Activated T-cell treated with anti-CD3 and anti-CD28 coated beads, Interleukin-2, amount 50 U/mL, for 4 hours (primary cell): ENCODE results near the gene HIKESHI. TPM values are rescaled to one million over a fixed set of nuclear protein-coding genes. Genes with fewer than 3 reads are reported as not detected.
"Not testable (repeated sequence)": the region's sequence is repeated elsewhere in the genome, so short reads cannot be mapped to it uniquely, and the experiment has no call there.

Source experiments
- ATAC-seq, 2 donors: fragments of 200-7000 bp; cut with Tn5 transposase; one replicate each; pipeline ENCODE4 v1.10.0; 2021
- DNase-seq: peaks from one replicate; pipeline ENCODE4 v3.0.0-alpha.2; 2020
- H3K27me3 Mint-ChIP-seq: one replicate; pipeline ENCODE4 v1.8.0; 2021; ENCODE audit warnings: low read depth, mixed read lengths
- H3K36me3 Mint-ChIP-seq: one replicate; pipeline ENCODE4 v1.8.0; 2022; ENCODE audit warnings: mixed read lengths; ENCODE audit not compliant: insufficient read depth
- H3K4me1 Mint-ChIP-seq: one replicate; pipeline ENCODE4 v1.8.0; 2021; ENCODE audit warnings: low read depth, mixed read lengths
- H3K4me3 Mint-ChIP-seq: one replicate; pipeline ENCODE4 v1.8.0; 2021; ENCODE audit warnings: mild to moderate bottlenecking, moderate library complexity, mixed read lengths
- H3K9me3 Mint-ChIP-seq: one replicate; pipeline ENCODE4 v1.8.0; 2021; ENCODE audit warnings: mixed read lengths
- total RNA-seq, 3 donors: library from RNA; stranded (reverse); gene quantifications; one replicate each; pipeline ENCODE4 v1.2.1, GENCODE V29; 2021

HIKESHI gene
- total RNA-seq, 3 donors from 2014 or later = 38.5 to 43.4 (median 39.7) TPM

GRCh38 chr11:86335131-86335767 lies 33.2 kb downstream of the HIKESHI start:
- H3K4me1 Mint-ChIP-seq = no peaks in the 10 kb centered on the region
- peaks cover 56% of the 10 kb centered on the region for H3K36me3 Mint-ChIP-seq
- H3K9me3 Mint-ChIP-seq = peaks cover 6% of the 10 kb centered on the region
- no peak overlapping the region for H3K4me3 Mint-ChIP-seq
- H3K27me3 Mint-ChIP-seq = no peaks in the 10 kb centered on the region
- DNase-seq (no peak), ATAC-seq (no peak)

DNA sequence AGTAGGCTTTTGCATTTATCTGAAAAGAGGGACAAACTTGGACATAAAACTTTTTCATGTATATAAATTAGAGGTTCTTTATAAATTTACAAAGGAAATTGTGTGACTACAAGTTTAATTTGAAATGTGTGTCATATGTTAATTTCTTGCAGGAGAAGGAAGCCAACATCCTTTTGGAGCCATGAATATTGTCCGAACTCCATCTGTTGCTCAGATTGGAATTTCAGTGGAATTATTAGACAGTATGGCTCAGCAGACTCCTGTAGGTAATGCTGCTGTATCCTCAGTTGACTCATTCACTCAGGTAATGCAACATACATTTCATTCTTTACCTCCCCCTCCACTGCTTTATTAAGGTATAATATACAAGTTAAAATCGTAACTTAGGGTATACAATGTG lies 35.2 kb downstream of the HIKESHI start:
- no peak for ATAC-seq
- H3K36me3 Mint-ChIP-seq = peaks cover 58% of the 10 kb centered on the region
- H3K4me3 Mint-ChIP-seq = no peak overlapping the region
- H3K27me3 Mint-ChIP-seq = no peaks in the 10 kb centered on the region
- DNase-seq = no peak
- peaks cover 6% of the 10 kb centered on the region for H3K9me3 Mint-ChIP-seq
- H3K4me1 Mint-ChIP-seq = peaks cover 8% of the 10 kb centered on the region

- ATAC-seq = no peak
- no peak overlapping the region for H3K4me3 Mint-ChIP-seq
- peaks cover 41% of the 10 kb centered on the region for H3K36me3 Mint-ChIP-seq
Measured at GRCh38 chr11:86341382-86341781, 39.3 kb downstream of the HIKESHI start.

DNA sequence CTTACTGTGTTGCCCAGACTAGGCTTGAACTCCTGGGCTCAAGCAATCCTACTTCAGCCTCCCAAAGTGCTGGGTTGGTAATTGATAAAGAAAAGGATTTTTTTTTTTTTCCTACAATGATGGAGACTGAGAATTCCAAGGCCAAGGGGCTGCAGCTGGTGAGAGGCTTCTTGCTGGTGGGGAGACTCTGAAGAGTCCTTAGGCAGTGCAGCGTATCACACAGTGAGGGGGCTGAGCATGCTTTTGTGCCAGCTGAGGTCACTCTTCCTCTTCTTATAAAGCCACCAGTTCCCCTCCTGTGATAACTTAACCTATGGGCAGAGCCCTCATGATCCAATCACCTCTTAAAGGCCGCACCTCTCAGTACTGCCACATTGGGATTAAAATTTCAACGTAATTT lies 44.5 kb downstream of the HIKESHI start:
- peaks cover 13% of the 10 kb centered on the region for H3K4me1 Mint-ChIP-seq
- no peak overlapping the region for H3K4me3 Mint-ChIP-seq
- ATAC-seq (no peak), DNase-seq (no peak)
- H3K27me3 Mint-ChIP-seq = no peaks in the 10 kb centered on the region
- no peaks in the 10 kb centered on the region for H3K9me3 Mint-ChIP-seq
- peaks cover 13% of the 10 kb centered on the region for H3K36me3 Mint-ChIP-seq

More at GRCh38 chr11:86341382-86341781, 39.3 kb downstream of the HIKESHI start:
- no peaks in the 10 kb centered on the region for H3K27me3 Mint-ChIP-seq
- no peak for DNase-seq
- H3K4me1 Mint-ChIP-seq = peaks cover 16% of the 10 kb centered on the region
- H3K9me3 Mint-ChIP-seq = no peaks in the 10 kb centered on the region

DNA sequence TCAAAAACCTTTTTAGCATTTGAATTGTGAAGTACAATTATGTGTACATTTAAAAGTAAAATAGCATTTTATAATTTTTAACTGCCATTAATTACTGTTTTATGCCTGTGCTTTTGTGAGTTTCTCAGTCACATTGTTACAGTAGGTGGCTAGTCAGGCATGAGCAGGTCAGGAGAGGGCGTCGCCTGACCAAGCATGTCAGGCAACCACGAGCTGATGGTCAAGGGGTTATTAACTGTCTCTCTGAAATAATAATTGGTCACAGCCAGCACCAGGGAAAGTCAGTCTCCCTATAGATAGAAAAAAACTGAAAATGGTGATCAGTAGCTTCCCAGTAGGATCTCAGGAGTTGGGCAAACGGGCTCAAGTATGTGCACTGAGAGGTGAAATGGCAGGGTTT lies 53.2 kb downstream of the HIKESHI start:
- ATAC-seq = no peak
- no peak for DNase-seq
- Mint-ChIP-seq H3K4me1 (no peaks in the 10 kb centered on the region), H3K36me3 (no peaks in the 10 kb centered on the region), H3K27me3 (no peaks in the 10 kb centered on the region), H3K9me3 (no peaks in the 10 kb centered on the region), H3K4me3 (no peak overlapping the region)

GRCh38 chr11:86357412-86357811 lies 55.4 kb downstream of the HIKESHI start:
- H3K36me3 Mint-ChIP-seq, H3K27me3 Mint-ChIP-seq, DNase-seq, H3K4me1 Mint-ChIP-seq, H3K4me3 Mint-ChIP-seq, ATAC-seq, H3K9me3 Mint-ChIP-seq: not testable (repeated sequence)

- peaks cover 6% of the 10 kb centered on the region for H3K9me3 Mint-ChIP-seq
- H3K4me3 Mint-ChIP-seq = no peak overlapping the region
- DNase-seq (no peak), ATAC-seq (no peak)
- H3K27me3 Mint-ChIP-seq = no peaks in the 10 kb centered on the region
- no peaks in the 10 kb centered on the region for H3K4me1 Mint-ChIP-seq
- H3K36me3 Mint-ChIP-seq = no peaks in the 10 kb centered on the region
Measured at GRCh38 chr11:86358720-86359119, 56.7 kb downstream of the HIKESHI start.

- Mint-ChIP-seq H3K4me1 (no peaks in the 10 kb centered on the region), H3K9me3 (peaks cover 11% of the 10 kb centered on the region), H3K27me3 (no peaks in the 10 kb centered on the region), H3K36me3 (no peaks in the 10 kb centered on the region), H3K4me3 (no peak overlapping the region)
- no peak for ATAC-seq
- no peak for DNase-seq
Measured at GRCh38 chr11:86360775-86361395, 58.8 kb downstream of the HIKESHI start.

DNA sequence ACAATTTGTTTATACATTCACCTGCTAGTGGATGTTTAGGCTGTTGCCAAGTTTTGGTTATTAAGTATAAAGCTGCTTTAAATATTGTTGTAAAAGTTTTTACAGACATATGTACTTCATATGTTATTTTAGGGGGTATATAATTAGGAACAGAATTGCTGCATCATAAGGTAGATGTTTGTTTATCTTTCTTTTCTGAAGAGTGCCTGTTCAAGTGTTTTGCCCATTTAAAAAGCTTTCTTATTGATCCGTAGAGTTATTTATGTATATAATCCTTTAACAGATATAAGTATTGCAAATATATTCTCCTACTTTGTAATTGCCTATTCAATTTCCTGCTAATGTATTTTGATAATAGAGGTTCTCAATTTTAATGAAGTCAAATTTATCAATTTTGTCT lies 61.4 kb downstream of the HIKESHI start:
- Mint-ChIP-seq H3K4me3 (no peak overlapping the region), H3K27me3 (no peaks in the 10 kb centered on the region), H3K36me3 (no peaks in the 10 kb centered on the region), H3K9me3 (peaks cover 11% of the 10 kb centered on the region), H3K4me1 (no peaks in the 10 kb centered on the region)
- ATAC-seq (no peak), DNase-seq (no peak)

DNA sequence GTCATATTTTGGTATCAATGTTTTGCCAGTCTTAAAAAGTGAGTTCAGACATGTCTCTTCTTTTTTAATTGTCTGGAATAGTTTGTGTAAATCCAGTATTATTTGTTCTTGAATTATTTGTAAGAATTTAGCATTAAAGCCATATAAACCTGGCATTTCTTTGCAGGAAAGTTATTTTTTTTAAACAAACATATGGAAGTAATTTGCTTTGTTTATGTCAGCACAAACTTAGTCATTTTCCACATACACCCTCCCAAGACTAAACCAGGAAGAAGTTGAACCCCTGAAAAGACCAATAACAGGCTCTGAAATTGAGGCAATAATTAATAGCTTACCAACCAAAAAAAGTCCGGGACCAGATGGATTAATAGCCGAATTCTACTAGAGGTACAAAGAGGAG lies 63.5 kb downstream of the HIKESHI start:
- no peaks in the 10 kb centered on the region for H3K27me3 Mint-ChIP-seq
- no peak for ATAC-seq
- H3K36me3 Mint-ChIP-seq = no peaks in the 10 kb centered on the region
- no peak for DNase-seq
- H3K4me3 Mint-ChIP-seq = no peak overlapping the region
- H3K4me1 Mint-ChIP-seq = no peaks in the 10 kb centered on the region
- H3K9me3 Mint-ChIP-seq = peaks cover 11% of the 10 kb centered on the region

- ATAC-seq = no peak
- no peaks in the 10 kb centered on the region for H3K4me1 Mint-ChIP-seq
- H3K27me3 Mint-ChIP-seq = peaks cover 5% of the 10 kb centered on the region
Measured at GRCh38 chr11:86369668-86370067, 67.6 kb downstream of the HIKESHI start.

GRCh38 chr11:86370171-86370570 lies 68.1 kb downstream of the HIKESHI start:
- H3K4me3 Mint-ChIP-seq = no peak overlapping the region
- DNase-seq (no peak), ATAC-seq (no peak)
- H3K36me3 Mint-ChIP-seq = no peaks in the 10 kb centered on the region
- no peaks in the 10 kb centered on the region for H3K9me3 Mint-ChIP-seq
- H3K4me1 Mint-ChIP-seq = no peaks in the 10 kb centered on the region
- H3K27me3 Mint-ChIP-seq = peaks cover 8% of the 10 kb centered on the region

More at GRCh38 chr11:86369668-86370067, 67.6 kb downstream of the HIKESHI start:
- no peak for DNase-seq
- Mint-ChIP-seq H3K36me3 (no peaks in the 10 kb centered on the region), H3K4me3 (no peak overlapping the region), H3K9me3 (no peaks in the 10 kb centered on the region)

- no peaks in the 10 kb centered on the region for H3K36me3 Mint-ChIP-seq
- H3K4me3 Mint-ChIP-seq = no peak overlapping the region
- ATAC-seq (no peak), DNase-seq (no peak)
- peaks cover 3% of the 10 kb centered on the region for H3K9me3 Mint-ChIP-seq
- peaks cover 10% of the 10 kb centered on the region for H3K27me3 Mint-ChIP-seq
- no peaks in the 10 kb centered on the region for H3K4me1 Mint-ChIP-seq
Measured at GRCh38 chr11:86370922-86371594, 69.0 kb downstream of the HIKESHI start.

GRCh38 chr11:86372041-86372440 lies 70.0 kb downstream of the HIKESHI start:
- DNase-seq (no peak), ATAC-seq (no peak)
- no peaks in the 10 kb centered on the region for H3K36me3 Mint-ChIP-seq
- peaks cover 5% of the 10 kb centered on the region for H3K9me3 Mint-ChIP-seq
- no peak overlapping the region for H3K4me3 Mint-ChIP-seq
- H3K4me1 Mint-ChIP-seq = no peaks in the 10 kb centered on the region
- peaks cover 11% of the 10 kb centered on the region for H3K27me3 Mint-ChIP-seq

- H3K9me3 Mint-ChIP-seq = peaks cover 5% of the 10 kb centered on the region
- no peak overlapping the region for H3K4me3 Mint-ChIP-seq
- ATAC-seq (no peak), DNase-seq (no peak)
- H3K27me3 Mint-ChIP-seq = peaks cover 11% of the 10 kb centered on the region
- no peaks in the 10 kb centered on the region for H3K36me3 Mint-ChIP-seq
- no peaks in the 10 kb centered on the region for H3K4me1 Mint-ChIP-seq
Measured at GRCh38 chr11:86372586-86372985, 70.5 kb downstream of the HIKESHI start.
